GM18909 (cell line): ENCODE results near the gene ZNF284.
A peak's percentile ranks its signal among the peaks of the same experiment; 100 is the strongest.

Experiments used
- ATAC-seq: cut with Tn5 transposase; IDR thresholded peaks from one replicate; pipeline ENCODE4 v1.9.1; 2021; ENCODE audit warnings: mild to moderate bottlenecking; ENCODE audit not compliant: unreplicated experiment, poor library complexity

ZNF284 gene

GRCh38 chr19:44071824-44072542 lies at the start of gene ZNF284:
Gene ZNF284 (plus strand): TSS chr19:44072159. CDS start chr19:44076390, 4,231 bp downstream.
- peak; percentile 95 for ATAC-seq

DNA sequence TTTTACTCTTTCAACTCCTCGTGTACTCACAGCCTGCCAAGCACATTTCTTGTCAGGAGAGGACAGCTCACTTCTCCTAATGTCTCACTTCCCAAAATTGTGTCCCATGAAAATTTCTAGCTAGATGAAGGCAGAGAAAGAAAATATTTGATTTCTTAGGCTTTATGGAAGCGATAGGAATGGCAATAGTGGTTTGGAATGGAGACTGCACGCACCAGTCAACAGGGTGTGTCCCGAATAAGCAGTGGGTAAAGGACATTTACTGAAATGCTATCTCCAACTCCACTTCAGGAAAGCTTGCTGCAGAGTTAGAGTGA lies 47.1 kb upstream of the ZNF284 start:
- ATAC-seq, result no peak

GRCh38 chr19:44025217-44025936 lies 46.6 kb upstream of the ZNF284 start, which contains the start of gene ZNF222:
Gene ZNF222 (plus strand): TSS chr19:44025379. CDS start chr19:44025437, 58 bp downstream.
- peak; percentile 91 for ATAC-seq

GRCh38 chr19:44026622-44027021 lies 45.3 kb upstream of the ZNF284 start:
- ATAC-seq, result no peak

GRCh38 chr19:44032001-44032610 lies 39.9 kb upstream of the ZNF284 start:
- ATAC-seq, result no peak

GRCh38 chr19:44042147-44042546 lies 29.8 kb upstream of the ZNF284 start:
- no peak for ATAC-seq

GRCh38 chr19:44050740-44051649 lies 21.0 kb upstream of the ZNF284 start:
- peak; percentile 38 for ATAC-seq

- peak; percentile 77 for ATAC-seq
Measured at GRCh38 chr19:44051650-44052402, 20.1 kb upstream of the ZNF284 start, which contains the start of gene ZNF223. Gene ZNF223 (plus strand): TSS chr19:44052036. CDS start chr19:44055177, 3,141 bp downstream.

DNA sequence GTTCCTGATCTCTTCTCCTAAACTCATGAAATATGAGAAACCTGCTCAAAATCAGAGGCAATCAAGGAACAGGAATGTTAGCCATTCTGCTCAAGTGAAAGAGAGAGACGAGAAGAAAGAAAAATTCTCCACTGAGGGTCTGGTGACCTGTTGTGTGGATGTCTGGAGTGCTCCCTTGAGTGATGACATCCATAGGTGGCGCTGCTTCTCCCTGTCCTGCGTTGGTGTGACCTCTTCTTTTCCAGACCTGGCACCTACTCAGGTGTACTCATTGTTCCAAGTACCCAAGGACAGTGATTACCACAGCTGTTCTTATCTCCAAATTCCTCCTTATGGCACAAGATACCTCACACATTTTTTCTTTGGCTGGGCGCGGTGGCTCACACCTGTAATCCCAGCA lies 16.1 kb upstream of the ZNF284 start:
- no peak for ATAC-seq

- no peak for ATAC-seq
Measured at GRCh38 chr19:44059229-44059628, 12.7 kb upstream of the ZNF284 start.

- no peak for ATAC-seq
Measured at GRCh38 chr19:44061038-44061437, 10.9 kb upstream of the ZNF284 start.

- ATAC-seq, result no peak
Measured at GRCh38 chr19:44066305-44066704, 5.7 kb upstream of the ZNF284 start.

DNA sequence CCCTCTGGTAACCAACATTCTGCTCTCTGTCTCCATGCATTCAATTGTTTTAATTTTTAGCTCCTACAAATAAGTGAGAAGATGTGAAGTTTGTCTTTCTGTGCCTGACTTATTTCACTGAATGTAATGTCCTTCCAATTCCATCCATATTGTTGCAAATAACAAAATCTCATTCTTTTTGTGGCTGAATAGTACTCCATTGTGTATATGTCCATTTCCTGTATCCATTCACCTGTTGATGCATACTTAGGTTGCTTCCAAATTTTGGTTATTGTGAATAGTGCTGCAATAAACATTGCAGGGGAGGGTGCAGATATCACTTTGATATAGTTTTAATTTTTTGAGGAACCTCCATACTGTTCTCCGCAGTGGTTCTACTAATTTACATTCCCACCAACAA lies 2.5 kb upstream of the ZNF284 start:
- ATAC-seq, result no peak

- no peak for ATAC-seq
Measured at GRCh38 chr19:44072543-44073401, 813 bp downstream of the ZNF284 start.

DNA sequence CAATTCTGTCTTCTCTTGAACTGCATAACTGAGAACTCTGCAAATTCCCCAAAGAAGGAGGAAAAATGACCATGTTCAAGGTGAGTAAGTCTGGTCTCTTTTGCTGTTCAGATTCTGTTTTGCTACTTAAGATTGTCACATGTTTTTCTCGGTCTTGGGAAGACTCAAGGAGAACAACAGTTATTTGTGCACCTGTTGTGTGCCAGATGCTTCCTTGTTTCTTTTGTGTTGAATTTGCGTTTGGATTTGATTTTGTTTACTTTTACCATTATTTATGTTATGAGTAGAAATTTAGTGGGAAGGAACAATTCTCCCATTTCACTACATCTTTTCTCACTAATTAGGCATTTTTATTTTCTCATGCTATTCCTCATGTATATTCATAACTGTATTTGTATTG lies 4.4 kb downstream of the ZNF284 start:
- no peak for ATAC-seq

GRCh38 chr19:44092108-44092507 lies 20.1 kb downstream of the ZNF284 start:
- no peak for ATAC-seq

- peak; percentile 87 for ATAC-seq
Measured at GRCh38 chr19:44093931-44094765, 22.2 kb downstream of the ZNF284 start, which contains the start of gene ZNF224. Gene ZNF224 (plus strand): TSS chr19:44094361. CDS start chr19:44097874, 3,513 bp downstream.

- no peak for ATAC-seq
Measured at GRCh38 chr19:44107751-44108150, 35.8 kb downstream of the ZNF284 start.
